Myocyte (in vitro differentiated cells): ENCODE measurements around the gene NUMA1. TPM values are rescaled to one million over a fixed set of nuclear protein-coding genes. Genes with fewer than 3 reads are reported as not detected.
A peak's percentile ranks its signal among the peaks of the same experiment; 100 is the strongest.

ENCODE experiments used
- DNase-seq: peaks from one replicate; pipeline ENCODE4 v3.0.0-alpha.2; 2012; ENCODE audit warnings: low read depth
- total RNA-seq: library from RNA; depleted of rRNA; stranded (reverse); fragments of >200 nt; gene quantifications from 2 replicates; pipeline ENCODE4 v1.2.3, GENCODE V29; 2014

The NUMA1 gene
- total RNA-seq, 1 donor from 2014 or later: 177 TPM

- DNase-seq: no peak
Measured at GRCh38 chr11:72018171-72018570, 62.2 kb downstream of the NUMA1 start.

- no peak for DNase-seq
Measured at GRCh38 chr11:72015511-72016061, 64.8 kb downstream of the NUMA1 start.

GRCh38 chr11:72014761-72015320 lies 65.5 kb downstream of the NUMA1 start:
- no peak for DNase-seq

- DNase-seq: peak; percentile 51
Measured at GRCh38 chr11:72013765-72014711, 66.3 kb downstream of the NUMA1 start.

- DNase-seq: peak; percentile 90
Measured at GRCh38 chr11:72012897-72013721, 67.2 kb downstream of the NUMA1 start.

GRCh38 chr11:72012091-72012630 lies 68.2 kb downstream of the NUMA1 start:
- DNase-seq: no peak

- no peak for DNase-seq
Measured at GRCh38 chr11:72010529-72011233, 69.7 kb downstream of the NUMA1 start.

GRCh38 chr11:72009156-72009555 lies 71.2 kb downstream of the NUMA1 start:
- no peak for DNase-seq

GRCh38 chr11:72008728-72009127 lies 71.6 kb downstream of the NUMA1 start:
- peak; percentile 50 for DNase-seq

GRCh38 chr11:72007587-72007986 lies 72.8 kb downstream of the NUMA1 start:
- no peak for DNase-seq

- DNase-seq: no peak
Measured at GRCh38 chr11:72007089-72007476, 73.3 kb downstream of the NUMA1 start.

- no peak for DNase-seq
Measured at GRCh38 chr11:72006309-72007088, 73.8 kb downstream of the NUMA1 start.

- DNase-seq: no peak
Measured at GRCh38 chr11:72005347-72006260, 74.7 kb downstream of the NUMA1 start.

GRCh38 chr11:72004515-72005346 lies 75.6 kb downstream of the NUMA1 start:
- no peak for DNase-seq

GRCh38 chr11:72003776-72004171 lies 76.6 kb downstream of the NUMA1 start:
- DNase-seq: no peak

- no peak for DNase-seq
Measured at GRCh38 chr11:72002841-72003775, 77.2 kb downstream of the NUMA1 start.
